NCI-H2171 treated with DMSO at 0.1 percent for 48 hours (cell line): ENCODE results near the gene WBP2NL.
"Not testable (repeated sequence)": the region's sequence is repeated elsewhere in the genome, so short reads cannot be mapped to it uniquely, and the experiment has no call there.

Experiments used
- DNase-seq: peaks from one replicate; lab custom pipeline; 2025; lab: John Stamatoyannopoulos, UW

WBP2NL gene

GRCh38 chr22:42033263-42034181 lies 34.9 kb downstream of the WBP2NL start:
- DNase-seq, result no peak

- DNase-seq, result no peak
Observed at GRCh38 chr22:42035256-42035655, 36.7 kb downstream of the WBP2NL start.

GRCh38 chr22:42039271-42039670 lies 40.7 kb downstream of the WBP2NL start:
- no peak for DNase-seq

GRCh38 chr22:42041784-42042183 lies 43.2 kb downstream of the WBP2NL start:
- no peak for DNase-seq

GRCh38 chr22:42050641-42051180 lies 52.1 kb downstream of the WBP2NL start:
- no peak for DNase-seq

- DNase-seq, result no peak
Observed at GRCh38 chr22:42052765-42053164, 54.2 kb downstream of the WBP2NL start.

- DNase-seq, result peak; percentile 19
Observed at GRCh38 chr22:42056757-42057511, 58.3 kb downstream of the WBP2NL start.

- DNase-seq, result no peak
Observed at GRCh38 chr22:42060489-42060888, 61.9 kb downstream of the WBP2NL start.

GRCh38 chr22:42061041-42061440 lies 62.5 kb downstream of the WBP2NL start:
- DNase-seq, result no peak

GRCh38 chr22:42062506-42063170 lies 64.0 kb downstream of the WBP2NL start:
- no peak for DNase-seq

- no peak for DNase-seq
Observed at GRCh38 chr22:42064629-42065028, 66.0 kb downstream of the WBP2NL start.

GRCh38 chr22:42065438-42066125 lies 67.0 kb downstream of the WBP2NL start:
- DNase-seq, result no peak

GRCh38 chr22:42066126-42066761 lies 67.7 kb downstream of the WBP2NL start:
- no peak for DNase-seq

GRCh38 chr22:42066937-42067336 lies 68.3 kb downstream of the WBP2NL start:
- DNase-seq, result no peak

- no peak for DNase-seq
Observed at GRCh38 chr22:42067671-42068251, 69.2 kb downstream of the WBP2NL start.

GRCh38 chr22:42068291-42068690 lies 69.7 kb downstream of the WBP2NL start:
- no peak for DNase-seq

- no peak for DNase-seq
Observed at GRCh38 chr22:42069801-42070516, 71.4 kb downstream of the WBP2NL start.

- DNase-seq, result peak; percentile 98
Observed at GRCh38 chr22:42070517-42071422, 72.2 kb downstream of the WBP2NL start, which contains the start of gene NAGA. TSS of gene NAGA (minus strand) at chr22:42070812. CDS start at chr22:42070297, 515 bp downstream.

GRCh38 chr22:42071508-42071907 lies 72.9 kb downstream of the WBP2NL start:
- DNase-seq, result not testable (repeated sequence)
